GM10248 (cell line): ENCODE results near the gene KANSL1L.

Experiments used
- CTCF ChIA-PET: fragments of 300-600 bp; sonication (Branson Sonifier 250); formaldehyde crosslinking; extraction: SDS; loops from one replicate; lab custom pipeline; 2021; ENCODE audit warnings: antibody characterized with exemption; lab: Yijun Ruan, JAX
- POLR2A ChIA-PET: fragments of 350-650 bp; sonication (Branson Sonifier 250); formaldehyde crosslinking; extraction: SDS; loops from one replicate; lab custom pipeline; 2020; ENCODE audit warnings: antibody characterized with exemption; lab: Yijun Ruan, JAX
- DNase-seq: peaks from one replicate; pipeline ENCODE4 v3.0.0; 2012; ENCODE audit errors: extremely low spot score
- TF ChIP-seq, protein P1 (sequence below): IDR thresholded peaks from 2 replicates; pipeline ENCODE4 v1.5.1; 2012; ENCODE audit warnings: mild to moderate bottlenecking, low read depth; ENCODE audit errors: extremely low read depth, missing control alignments, control extremely low read depth

The KANSL1L gene

GRCh38 chr2:209990838-209991237, 180.4 kb downstream of the KANSL1L start:
- DNase-seq, result no peak
- TF ChIP-seq, protein P1, sequence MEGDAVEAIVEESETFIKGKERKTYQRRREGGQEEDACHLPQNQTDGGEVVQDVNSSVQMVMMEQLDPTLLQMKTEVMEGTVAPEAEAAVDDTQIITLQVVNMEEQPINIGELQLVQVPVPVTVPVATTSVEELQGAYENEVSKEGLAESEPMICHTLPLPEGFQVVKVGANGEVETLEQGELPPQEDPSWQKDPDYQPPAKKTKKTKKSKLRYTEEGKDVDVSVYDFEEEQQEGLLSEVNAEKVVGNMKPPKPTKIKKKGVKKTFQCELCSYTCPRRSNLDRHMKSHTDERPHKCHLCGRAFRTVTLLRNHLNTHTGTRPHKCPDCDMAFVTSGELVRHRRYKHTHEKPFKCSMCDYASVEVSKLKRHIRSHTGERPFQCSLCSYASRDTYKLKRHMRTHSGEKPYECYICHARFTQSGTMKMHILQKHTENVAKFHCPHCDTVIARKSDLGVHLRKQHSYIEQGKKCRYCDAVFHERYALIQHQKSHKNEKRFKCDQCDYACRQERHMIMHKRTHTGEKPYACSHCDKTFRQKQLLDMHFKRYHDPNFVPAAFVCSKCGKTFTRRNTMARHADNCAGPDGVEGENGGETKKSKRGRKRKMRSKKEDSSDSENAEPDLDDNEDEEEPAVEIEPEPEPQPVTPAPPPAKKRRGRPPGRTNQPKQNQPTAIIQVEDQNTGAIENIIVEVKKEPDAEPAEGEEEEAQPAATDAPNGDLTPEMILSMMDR, result no peak
- ChIA-PET CTCF (interaction anchor here (1.1 kb wide), 1 partner anchor 14 kb away, joined by 3 read pairs; no protein-coding TSS in a partner anchor), POLR2A (no interaction called here)

- ChIA-PET CTCF (interaction anchor here (1.0 to 1.4 kb wide), 2 partner anchors 27 to 209 kb away, joined by 3 read pairs; no protein-coding TSS in a partner anchor), POLR2A (no interaction called here)
- TF ChIP-seq, protein P1, result no peak
- DNase-seq, result no peak
Observed at GRCh38 chr2:209988010-209988409, 183.2 kb downstream of the KANSL1L start.

- TF ChIP-seq, protein P1, result no peak
- DNase-seq, result no peak
- ChIA-PET POLR2A (no interaction called here), CTCF (interaction anchor here (1.0 to 2.4 kb wide), 3 partner anchors 9 to 234 kb away, joined by 3 to 8 read pairs (median 3); no protein-coding TSS in a partner anchor)
Observed at GRCh38 chr2:209986415-209986814, 184.8 kb downstream of the KANSL1L start.

DNA sequence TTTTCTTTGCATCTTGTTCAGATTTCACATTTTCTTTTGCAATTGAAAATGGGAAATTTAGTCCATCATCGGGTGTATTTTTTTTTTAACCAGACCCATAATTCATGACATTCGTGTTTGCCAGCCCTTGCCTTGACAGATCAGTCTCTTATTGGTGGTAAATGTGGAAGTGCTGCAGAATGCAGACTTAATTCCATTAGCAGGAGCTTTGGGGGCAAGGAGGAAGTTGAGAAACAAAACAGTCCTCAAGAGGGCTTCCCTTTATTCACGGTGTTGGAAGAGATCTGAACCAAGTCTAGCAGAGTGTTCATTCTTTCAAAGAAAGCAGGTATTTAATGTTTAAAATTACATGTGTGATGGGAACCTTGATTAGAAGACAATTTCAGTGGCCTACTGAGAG, 185.3 kb downstream of the KANSL1L start:
- DNase-seq, result no peak
- TF ChIP-seq, protein P1, result no peak
- POLR2A ChIA-PET, result no interaction called here
- CTCF ChIA-PET, result interaction anchor here (1.0 to 2.4 kb wide), 5 partner anchors 8 to 235 kb away, joined by 3 to 8 read pairs (median 3); no protein-coding TSS in a partner anchor

- no peak for DNase-seq
- ChIA-PET POLR2A (no interaction called here), CTCF (interaction anchor here (1.1 to 1.5 kb wide), 3 partner anchors 14 to 214 kb away, joined by 3 read pairs; no protein-coding TSS in a partner anchor)
- TF ChIP-seq, protein P1, result no peak
Observed at GRCh38 chr2:209984291-209984690, 186.9 kb downstream of the KANSL1L start.

DNA sequence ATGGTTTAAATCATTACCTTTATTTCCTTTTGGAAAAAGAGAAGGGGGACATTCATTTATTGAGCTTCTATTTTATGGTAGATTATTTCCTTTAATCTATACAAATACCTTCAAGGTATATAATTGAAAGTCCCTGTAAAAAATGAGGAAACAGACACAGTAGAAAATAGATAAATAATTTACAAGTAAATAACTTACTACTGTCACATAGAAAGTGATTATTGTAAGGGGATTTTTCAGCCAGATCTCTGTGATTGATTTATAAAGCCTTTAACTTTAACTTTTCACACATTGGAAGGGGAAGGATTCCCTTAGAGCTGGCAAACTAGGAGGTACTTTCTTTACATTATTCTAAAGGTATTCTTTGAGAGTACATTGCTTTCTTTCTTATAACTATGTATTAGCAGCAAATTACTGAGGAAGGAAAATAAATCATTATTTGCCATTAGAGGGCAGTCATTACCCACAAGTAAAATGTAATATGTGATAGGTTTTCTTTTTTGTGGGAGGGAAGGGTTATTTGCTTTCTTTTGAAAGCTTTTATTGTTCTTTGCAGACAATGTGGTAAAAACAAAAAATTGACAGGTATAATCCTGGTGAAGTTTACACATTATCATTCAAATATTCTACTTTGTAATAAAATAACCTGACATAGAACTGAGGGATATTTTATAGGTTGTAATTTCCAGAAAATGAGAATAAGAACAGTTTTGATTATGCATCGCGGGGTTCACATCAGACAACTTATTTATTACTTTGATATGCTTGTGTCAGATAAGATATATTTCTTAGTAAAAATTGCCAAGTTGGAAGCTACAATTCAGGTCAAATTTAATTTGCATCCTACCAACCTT, 193.6 kb downstream of the KANSL1L start:
- CTCF ChIA-PET, result interaction anchor here (0.7 to 5.9 kb wide), 11 partner anchors 9 to 421 kb away, joined by 3 to 95 read pairs (median 4); no protein-coding TSS in a partner anchor
- POLR2A ChIA-PET, result no interaction called here
- TF ChIP-seq, protein P1, result peak; percentile 20
- DNase-seq, result peak; percentile 49
